GM21447 (cell line): ENCODE results near the gene FAM200A.
A peak's percentile ranks its signal among the peaks of the same experiment; 100 is the strongest.
"Not testable (repeated sequence)": the region's sequence is repeated elsewhere in the genome, so short reads cannot be mapped to it uniquely, and the experiment has no call there.

Experiments
- ATAC-seq: cut with Tn5 transposase; IDR thresholded peaks from one replicate; pipeline ENCODE4 v1.9.1; 2021; ENCODE audit not compliant: unreplicated experiment

Gene FAM200A

GRCh38 chr7:99504603-99505323 is 47.2 kb downstream of the FAM200A start, which contains the start of gene ZKSCAN5:
Gene ZKSCAN5 (plus strand): TSS chr7:99504662. CDS start chr7:99506045, 1,383 bp downstream.
- peak; percentile 80 for ATAC-seq

GRCh38 chr7:99504281-99504602 is 47.7 kb downstream of the FAM200A start:
- no peak for ATAC-seq

- ATAC-seq = not testable (repeated sequence)
Observed at GRCh38 chr7:99501236-99501635, 50.7 kb downstream of the FAM200A start.

- no peak for ATAC-seq
Observed at GRCh38 chr7:99500637-99501009, 51.3 kb downstream of the FAM200A start.

GRCh38 chr7:99499721-99500636 is 51.9 kb downstream of the FAM200A start, which contains the start of gene ZNF394:
Gene ZNF394 (minus strand): TSS chr7:99500281. CDS start chr7:99500093, 188 bp downstream.
- peak; percentile 44 for ATAC-seq

GRCh38 chr7:99499371-99499720 is 52.6 kb downstream of the FAM200A start:
- ATAC-seq = no peak

GRCh38 chr7:99498546-99498944 is 53.4 kb downstream of the FAM200A start:
- no peak for ATAC-seq

GRCh38 chr7:99497766-99498545 is 54.0 kb downstream of the FAM200A start:
- no peak for ATAC-seq
